ENCODE measurements around the gene PLP1.

DNA sequence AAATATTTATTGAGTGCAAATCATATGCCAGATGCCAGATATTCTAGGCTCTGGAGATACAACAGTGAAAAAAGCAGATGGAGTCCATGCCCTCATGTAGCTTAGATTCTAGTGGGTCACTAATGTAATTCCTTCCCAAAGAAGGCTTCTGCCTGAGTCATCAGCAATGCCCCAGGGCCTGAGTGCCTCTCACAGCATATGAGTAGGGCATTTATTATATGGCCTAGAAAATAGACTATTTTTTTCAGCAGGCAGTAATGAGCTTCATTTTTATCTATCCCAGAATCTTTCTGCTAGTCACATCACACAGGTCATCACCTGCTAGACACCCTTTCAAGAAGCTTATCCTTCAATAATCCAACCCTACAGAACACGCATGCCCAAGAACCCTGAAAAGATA, 43.6 kb upstream of the PLP1 start:
- TF ChIP-seq POLR2AphosphoS5 (IDR thresholded peaks at IDR 0.05; ENCODE audit: low read depth) (no peak), EZH2 (IDR thresholded peaks at IDR 0.05; ENCODE audit: low read depth, unreplicated experiment) (no peak), JUNB (IDR thresholded peaks at IDR 0.05; ENCODE audit: unreplicated experiment) (no peak), CREB1 (CRISPR knock-in tag; IDR thresholded peaks at IDR 0.05; ENCODE audit: low read depth) (no peak), EZH2phosphoT487 (IDR thresholded peaks at IDR 0.05; ENCODE audit: unreplicated experiment) (no peak), REST (IDR thresholded peaks at IDR 0.05; ENCODE audit: unreplicated experiment) (no peak), ZNF331 (CRISPR knock-in tag; IDR thresholded peaks at IDR 0.05; ENCODE audit: low read depth) (no peak), NANOG (IDR thresholded peaks at IDR 0.05; ENCODE audit: borderline replicate concordance) (no peak), ZNF462 (CRISPR knock-in tag; IDR thresholded peaks at IDR 0.05) (no peak)
- TF ChIP-seq, protein P1, sequence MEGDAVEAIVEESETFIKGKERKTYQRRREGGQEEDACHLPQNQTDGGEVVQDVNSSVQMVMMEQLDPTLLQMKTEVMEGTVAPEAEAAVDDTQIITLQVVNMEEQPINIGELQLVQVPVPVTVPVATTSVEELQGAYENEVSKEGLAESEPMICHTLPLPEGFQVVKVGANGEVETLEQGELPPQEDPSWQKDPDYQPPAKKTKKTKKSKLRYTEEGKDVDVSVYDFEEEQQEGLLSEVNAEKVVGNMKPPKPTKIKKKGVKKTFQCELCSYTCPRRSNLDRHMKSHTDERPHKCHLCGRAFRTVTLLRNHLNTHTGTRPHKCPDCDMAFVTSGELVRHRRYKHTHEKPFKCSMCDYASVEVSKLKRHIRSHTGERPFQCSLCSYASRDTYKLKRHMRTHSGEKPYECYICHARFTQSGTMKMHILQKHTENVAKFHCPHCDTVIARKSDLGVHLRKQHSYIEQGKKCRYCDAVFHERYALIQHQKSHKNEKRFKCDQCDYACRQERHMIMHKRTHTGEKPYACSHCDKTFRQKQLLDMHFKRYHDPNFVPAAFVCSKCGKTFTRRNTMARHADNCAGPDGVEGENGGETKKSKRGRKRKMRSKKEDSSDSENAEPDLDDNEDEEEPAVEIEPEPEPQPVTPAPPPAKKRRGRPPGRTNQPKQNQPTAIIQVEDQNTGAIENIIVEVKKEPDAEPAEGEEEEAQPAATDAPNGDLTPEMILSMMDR (conservative IDR thresholded peaks at IDR 0.05; ENCODE audit: low read depth in 2 of 2), result no peak
- TF ChIP-seq, protein P2, sequence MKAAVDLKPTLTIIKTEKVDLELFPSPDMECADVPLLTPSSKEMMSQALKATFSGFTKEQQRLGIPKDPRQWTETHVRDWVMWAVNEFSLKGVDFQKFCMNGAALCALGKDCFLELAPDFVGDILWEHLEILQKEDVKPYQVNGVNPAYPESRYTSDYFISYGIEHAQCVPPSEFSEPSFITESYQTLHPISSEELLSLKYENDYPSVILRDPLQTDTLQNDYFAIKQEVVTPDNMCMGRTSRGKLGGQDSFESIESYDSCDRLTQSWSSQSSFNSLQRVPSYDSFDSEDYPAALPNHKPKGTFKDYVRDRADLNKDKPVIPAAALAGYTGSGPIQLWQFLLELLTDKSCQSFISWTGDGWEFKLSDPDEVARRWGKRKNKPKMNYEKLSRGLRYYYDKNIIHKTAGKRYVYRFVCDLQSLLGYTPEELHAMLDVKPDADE (IDR thresholded peaks at IDR 0.05), result no peak
